SIG-M5 (cell line): ENCODE measurements around the gene TASP1.
"Not testable (repeated sequence)": the region's sequence is repeated elsewhere in the genome, so short reads cannot be mapped to it uniquely, and the experiment has no call there.

Experiments used
- DNase-seq: peaks from one replicate; lab custom pipeline; 2025; lab: John Stamatoyannopoulos, UW

Gene TASP1

DNA sequence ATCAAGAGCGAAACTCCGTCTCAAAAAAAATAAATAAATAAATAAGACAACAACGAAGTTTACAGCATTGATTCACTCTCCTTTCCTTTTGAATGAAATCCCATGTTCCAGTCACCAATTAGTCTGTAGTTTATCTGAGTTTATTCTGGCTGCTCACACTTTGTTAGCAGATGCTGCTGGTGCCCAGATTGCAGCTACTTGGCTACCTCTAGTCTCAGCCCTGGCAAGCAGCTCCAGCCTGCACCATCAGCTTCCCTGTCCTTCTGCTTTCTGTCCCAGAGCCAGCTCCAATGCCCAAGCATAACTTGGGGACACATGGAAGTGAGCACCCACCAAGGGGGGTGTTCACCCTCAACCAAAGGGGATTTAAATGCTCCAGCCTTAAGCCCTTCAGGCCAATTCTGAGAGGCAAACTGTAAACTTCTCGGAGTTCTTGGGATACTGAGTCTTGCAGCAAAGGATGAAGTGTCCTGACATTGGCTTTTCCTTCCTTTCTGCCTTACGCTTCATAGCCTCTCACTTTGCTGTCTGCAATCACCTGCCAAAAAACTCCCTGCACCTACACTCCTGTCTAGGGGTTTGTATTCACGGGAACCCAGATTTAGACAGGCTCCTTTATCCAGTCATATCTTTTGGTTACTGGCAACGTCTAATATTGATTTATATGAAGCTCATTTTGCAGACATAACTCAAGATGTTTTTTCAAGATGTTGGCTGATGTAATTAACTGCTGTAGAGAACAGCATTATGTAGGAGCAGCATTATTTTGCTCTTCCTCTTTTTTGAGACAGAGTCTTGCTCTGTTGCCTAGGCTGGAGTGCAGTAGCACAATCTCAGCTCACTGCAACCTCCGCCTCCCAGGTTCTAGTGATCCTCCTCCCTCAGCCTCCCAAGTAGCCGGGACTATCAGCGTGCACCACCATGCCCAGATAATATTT is 9.8 kb upstream of the TASP1 start:
- no peak for DNase-seq

DNA sequence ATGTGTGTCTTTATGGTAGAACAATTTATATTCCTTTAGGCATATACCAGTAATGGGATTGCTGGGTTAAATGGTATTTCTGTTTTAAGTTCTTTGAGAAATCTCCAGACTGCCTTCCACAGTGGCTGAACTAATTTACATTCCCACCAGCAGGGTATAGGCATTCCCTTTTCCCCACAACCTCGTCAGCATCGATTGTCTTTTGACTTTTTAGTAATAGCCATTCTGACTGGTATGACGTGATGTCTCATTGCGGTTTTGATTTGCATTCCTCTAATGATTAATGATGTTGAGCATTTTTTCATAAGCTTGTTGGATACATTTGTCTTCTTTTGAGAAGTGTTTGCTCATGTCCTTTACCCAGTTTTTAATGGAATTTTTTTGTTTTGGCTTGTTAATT is 5.3 kb upstream of the TASP1 start:
- DNase-seq, result no peak

DNA sequence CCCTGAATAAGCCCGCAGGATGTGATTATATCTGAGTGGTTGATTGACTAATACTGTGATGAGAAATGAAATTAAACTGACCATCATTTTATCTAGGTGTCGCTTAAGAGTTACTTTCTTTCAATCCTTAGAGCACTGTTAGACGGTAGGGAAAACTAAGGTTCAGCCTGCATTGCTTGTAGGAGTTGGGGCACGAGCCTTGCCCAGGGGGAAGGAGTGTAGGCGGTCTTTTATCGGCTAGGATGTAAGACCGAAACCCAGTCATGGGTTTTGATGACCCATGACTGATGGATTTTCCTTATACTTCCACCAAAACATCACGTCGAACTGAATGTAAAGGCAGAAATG is 392 bp upstream of the TASP1 start:
- DNase-seq, result no peak

DNA sequence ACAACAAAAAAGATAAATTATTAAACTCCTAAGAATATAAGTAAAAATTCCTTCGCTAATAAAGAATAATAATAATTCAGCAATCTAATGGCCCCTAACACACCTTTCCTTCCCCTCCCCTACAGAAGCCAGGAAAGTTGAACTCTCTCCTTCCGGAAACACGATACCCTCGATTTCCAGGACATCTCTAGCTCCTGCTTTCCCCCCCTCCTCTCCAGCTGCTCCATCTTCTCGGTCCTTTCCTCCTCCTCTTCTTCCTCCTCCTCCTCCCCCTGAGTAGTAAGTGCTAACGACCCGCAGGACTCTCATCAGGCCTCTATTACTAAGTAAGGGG is 603 bp downstream of the TASP1 start:
- no peak for DNase-seq

DNA sequence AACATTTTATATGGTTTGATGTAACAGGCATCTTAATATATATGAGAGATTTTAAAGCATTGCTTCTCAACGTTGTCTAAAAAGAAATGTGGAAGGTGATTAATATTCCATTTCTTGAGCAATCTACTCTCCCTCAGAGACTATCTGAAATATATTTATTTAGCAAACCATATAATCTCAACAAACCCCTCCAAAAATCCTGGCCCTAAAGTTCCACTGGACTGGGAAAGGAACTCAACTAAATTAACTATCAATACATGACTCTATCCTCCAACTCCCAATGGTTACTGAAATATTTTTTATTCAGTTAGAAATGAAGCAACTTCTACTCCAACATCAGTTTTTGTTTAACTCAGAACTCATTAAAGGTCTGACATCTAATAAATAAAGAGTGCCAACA is 6.3 kb downstream of the TASP1 start:
- no peak for DNase-seq

DNA sequence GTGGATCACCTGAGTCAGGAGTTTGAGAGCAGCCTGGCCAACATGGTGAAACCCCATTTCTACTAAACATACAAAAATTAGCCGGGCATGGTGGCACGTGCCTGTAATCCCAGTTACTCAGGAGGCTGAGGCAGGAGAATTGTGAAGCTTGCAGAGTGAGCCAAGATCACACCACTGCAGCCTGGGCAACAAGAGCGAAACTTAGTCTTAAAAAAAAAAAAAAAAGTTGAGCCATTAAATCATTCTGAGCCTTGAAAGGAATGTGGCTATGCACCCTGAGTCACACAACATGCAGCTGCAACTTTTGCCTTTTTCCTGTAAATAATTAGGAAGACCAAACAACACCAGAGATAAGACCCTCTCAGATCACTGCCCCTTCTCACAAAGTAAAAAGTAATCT is 11.2 kb downstream of the TASP1 start:
- DNase-seq, result not testable (repeated sequence)

DNA sequence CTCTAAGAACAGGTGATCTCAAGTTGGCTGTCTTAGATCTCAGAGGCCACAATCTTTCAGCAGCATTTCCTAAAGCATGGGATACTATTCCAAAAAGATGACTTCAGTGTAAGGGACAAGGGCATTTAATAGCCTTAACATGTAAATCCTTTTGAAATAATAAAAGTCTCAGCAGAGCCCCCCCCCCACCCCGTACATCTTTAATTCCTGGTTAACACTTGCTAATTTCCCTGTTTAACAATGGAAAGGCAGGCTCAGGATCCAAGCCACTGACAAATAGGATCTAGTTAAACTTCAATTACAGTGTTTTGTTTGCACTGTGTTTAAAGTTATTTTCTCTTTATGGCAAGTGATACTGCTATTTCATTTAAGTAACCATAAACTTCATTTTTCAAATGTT is 12.0 kb downstream of the TASP1 start:
- no peak for DNase-seq

DNA sequence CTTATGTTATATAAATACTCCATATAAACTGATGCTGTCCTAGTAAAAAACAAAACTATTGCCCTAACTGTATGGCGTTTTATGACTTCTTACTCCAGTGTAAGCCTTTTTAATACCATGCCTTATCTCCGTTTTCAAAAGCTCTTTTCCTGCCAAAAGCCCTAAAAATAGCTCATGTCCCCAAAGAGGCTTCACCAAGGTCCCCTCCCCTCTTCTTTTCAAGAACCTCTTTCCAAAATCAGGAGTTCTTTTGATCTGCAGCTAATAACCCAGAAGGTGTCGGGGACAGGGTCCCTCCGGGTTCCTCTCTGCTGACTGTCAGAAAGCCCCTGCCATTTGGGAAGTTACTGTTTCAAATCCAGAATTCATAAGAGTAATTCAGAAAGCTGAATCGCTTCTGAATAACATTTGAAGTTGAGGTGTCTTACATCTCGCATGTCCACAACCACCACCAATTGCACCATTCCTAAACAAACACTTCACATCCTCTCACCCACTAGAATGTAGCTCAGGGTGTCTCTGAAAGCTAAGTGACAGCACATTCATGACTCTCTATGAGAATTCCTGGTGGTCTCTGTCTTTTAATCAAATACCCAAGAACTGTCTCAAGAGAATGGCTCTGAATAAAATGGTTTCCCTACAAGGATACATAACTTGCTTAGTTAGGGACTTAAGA is 13.3 kb downstream of the TASP1 start:
- no peak for DNase-seq

DNA sequence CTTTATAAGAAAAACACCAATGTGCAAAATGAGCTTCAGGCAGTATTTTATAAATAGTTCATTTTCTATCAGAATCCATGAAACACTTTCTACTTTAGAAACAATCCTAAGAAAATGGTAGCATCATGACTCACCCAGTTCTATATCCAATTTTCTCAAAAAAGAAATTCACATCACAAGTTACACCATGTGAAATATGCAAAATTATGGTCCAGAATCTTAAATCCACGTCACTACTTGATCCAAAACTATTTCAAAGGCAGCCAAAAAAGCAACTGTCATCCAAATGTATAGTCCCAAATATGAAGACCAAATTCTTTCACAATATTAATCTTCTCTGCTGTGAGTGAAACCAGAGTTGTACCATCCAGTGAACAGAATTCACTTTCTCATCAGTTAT is 19.3 kb downstream of the TASP1 start:
- DNase-seq, result not testable (repeated sequence)

DNA sequence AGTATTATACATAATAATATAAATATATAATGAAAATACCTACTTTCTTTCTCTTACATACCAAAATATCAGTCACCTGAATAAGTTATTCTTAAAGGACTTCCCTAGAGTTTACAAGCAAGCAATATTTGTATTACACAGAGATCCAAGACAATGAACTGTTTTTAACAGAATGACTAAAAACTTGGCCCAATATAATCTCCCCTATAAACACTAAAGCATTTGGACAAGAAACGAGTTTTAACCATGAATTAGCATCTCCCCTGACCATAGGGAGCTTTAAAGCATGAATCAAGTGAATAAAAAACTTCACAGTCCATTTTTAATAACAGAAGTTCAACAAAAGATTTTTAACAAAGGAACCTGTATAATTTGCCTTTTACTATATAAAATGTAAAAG is 20.3 kb downstream of the TASP1 start:
- DNase-seq, result not testable (repeated sequence)

DNA sequence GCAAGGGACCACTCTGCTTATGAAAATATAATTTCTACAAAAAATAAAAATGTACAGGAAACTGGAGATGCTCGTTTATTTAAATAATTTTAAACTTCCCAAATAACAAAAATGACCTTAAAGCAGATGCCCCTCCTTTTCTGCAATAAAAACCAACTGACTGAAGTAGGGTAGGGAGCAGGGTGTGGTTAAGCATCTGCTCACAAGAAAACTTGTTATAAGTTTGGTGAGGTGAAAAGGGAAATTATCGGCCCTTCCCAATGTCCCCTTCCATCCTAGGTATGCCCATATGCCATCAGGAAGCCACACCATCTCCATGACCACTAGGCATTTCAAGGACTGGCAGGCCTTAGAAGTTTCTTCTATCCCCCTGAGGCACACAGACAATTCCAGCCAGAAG is 21.1 kb downstream of the TASP1 start:
- DNase-seq, result not testable (repeated sequence)

DNA sequence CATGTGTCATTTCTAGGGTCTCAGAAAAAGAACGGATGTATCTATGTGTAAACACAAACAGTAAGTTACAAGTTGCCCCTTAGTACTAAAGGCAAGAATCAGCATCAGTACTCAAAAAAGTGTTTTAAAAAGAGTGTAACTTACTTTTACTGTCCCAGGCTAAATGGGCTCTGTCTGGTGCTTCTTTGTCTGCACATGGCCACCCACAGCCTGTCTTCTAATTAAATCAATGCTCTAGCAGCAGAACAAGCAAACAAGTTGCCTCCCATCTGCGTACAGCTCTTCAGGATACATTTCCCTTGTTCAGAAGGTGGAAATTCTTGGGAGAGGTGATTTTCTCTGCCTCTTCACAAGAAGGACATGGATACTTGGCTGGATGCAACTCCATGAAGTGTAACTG is 22.0 kb downstream of the TASP1 start:
- DNase-seq, result not testable (repeated sequence)

DNA sequence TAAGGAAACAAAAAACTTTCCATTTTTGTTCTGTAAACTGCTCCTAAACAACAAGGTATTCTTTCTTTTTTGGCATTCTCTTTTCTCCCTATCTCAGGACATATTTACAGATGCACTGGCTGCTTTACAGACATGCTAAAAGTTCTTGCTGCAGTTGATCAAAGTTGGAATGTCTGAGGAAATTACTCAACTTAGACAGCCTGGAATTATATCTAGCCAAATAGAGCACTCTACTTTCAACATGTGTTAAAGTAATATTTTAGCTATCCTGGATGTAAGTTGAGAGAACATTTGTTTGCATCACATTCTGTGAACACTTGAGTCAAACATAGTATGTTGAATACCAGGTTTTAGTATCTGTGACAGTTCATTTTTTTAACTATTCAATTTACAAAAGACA is 24.8 kb downstream of the TASP1 start:
- DNase-seq, result no peak

DNA sequence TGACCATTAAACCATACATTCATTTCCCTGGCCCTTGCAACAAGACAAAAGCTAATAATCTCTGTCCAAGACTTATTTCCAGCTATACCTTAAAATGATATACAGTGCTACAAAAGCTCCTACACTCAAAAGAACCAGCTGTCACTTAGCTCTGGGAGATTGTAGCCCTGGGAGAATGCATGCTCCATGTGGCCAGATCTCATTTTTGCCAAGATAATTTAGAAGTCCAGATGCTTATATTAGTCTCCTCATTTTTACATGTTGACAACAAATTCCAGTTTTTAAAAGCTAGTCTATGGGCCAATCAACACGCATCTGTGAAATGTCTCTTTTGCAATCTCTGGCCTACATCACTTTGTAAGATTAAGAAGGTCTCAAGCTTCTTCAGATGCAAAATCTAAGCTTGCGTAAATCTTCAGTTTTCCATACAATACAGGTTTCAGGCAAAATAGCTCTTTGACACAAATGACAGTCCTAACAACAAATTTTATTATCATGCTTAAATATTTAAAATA is 27.1 kb downstream of the TASP1 start:
- DNase-seq, result no peak

DNA sequence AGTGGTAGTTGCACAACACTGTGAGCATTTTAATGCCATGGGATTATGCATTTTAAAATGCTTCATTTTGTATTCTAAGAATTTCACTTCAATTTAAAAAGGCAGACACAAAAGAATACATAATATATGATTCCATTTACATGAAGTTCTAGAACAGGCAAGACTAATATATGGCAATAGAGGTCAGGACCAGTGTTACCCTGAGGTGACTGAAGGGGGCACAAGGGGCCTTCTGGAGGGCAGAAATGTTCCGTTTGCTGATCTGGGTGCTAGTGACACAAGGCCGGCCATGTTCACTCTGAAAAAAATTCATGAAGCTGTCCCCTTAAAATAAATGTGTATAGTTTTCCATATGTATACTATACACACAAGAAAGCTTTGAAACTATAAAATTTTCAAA is 28.5 kb downstream of the TASP1 start:
- no peak for DNase-seq

DNA sequence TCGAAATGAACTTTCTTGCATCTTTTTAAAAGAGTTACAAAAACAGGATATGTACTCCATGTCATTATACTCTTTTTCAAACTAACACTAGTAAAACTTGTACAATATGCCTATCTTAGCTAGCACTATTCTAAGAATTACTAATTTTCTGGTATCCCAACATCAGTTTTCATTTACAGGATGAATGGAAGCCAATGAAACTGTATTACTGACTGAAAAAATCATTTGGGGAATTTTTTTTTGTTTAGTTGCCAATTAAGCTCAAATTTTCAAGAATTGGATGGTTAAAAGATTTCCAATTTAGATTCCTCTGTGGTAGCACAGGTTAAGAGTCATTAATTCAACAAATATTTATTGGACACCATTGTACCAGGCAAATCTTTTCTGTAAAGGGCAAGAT is 30.7 kb downstream of the TASP1 start:
- DNase-seq, result no peak

DNA sequence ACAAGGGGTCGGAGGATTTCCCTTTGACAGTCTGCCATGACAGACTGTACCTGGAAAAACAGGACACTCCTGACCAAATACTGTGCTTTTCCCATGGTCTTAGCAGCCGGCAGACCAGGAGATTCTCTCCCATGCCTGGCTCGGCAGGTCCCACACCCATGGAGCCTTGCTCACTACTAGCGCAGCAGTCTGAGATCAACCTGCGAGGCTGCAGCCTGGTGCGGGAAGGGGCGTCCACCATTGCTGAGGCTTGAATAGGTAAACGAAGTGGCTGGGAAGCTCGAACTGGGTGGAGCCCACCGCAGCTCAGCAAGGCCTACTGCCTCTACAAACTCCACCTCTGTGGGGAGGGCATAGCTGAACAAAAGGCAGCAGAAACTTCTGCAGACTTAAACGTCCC is 45.3 kb downstream of the TASP1 start:
- DNase-seq, result not testable (repeated sequence)

DNA sequence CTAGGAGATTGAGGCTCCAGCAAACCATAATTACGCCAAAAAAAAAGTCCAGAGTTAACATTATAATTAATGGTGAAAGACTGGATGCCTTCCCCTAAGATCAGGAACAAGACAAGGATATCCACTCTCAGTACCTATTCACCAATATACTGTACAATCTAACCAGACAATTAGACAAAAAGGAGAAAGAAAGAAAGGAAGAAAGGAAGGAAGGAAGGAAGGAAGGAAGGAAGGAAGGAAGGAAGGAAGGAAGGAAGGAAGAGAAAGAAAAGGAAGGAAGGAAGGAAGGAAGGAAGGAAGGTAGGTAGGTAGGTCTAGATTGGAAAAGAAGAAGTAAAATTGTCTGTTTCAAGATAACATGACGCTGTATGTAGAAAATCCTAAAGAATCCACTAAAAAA is 50.7 kb downstream of the TASP1 start:
- DNase-seq, result no peak

DNA sequence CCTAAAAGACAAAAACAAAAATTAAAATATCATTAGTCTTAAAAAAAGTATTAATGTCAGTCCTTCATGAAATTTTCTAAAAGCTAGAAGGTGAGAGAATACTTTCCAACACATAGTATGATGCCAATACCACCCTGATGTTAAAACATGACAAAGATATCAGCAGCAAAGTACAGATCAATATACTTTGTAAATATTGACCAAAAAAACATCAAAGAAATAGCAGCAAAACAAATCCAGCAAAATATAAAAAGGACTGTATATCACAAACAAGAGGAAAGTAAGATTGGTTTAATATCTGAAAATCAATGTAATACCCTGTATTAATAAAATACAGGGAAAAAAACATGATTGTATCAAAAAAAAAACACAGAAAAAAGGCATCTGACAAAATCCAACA is 51.4 kb downstream of the TASP1 start:
- DNase-seq, result no peak

DNA sequence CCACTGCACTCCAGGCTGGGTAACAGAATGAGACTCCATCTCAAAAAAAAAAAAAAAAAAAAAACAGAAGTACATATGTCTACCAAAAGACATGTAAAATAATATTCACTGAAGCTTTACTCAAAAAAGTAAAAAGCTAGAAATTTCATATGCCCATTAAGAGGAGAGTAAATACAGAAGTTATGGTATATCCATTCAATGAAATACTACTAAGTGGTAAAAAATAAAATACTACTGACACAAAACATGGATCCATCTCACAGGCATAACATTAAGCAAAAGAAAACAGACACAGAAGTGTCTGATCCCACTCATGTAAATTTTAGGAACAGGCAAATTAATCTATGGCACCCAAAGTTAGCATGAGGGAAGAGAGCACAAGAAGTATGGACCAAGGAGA is 52.6 kb downstream of the TASP1 start:
- no peak for DNase-seq

DNA sequence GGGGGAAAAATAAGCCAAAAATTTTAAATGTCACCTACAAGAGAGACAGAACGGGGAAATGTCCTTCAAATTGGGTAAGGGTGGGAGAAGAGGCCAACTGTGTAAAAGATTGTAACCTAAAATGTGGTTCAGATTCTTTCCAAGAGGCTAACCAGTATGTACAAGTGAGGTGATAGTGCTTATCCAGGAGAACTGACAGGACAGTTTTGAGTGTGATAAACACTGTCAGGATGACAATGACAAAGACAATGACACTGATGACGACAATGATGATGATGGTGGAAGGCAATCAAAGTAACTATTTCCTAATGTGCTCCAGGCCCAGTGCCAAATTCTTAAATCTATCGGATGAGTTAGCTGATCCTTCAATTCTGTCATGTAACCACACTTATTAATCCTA is 57.3 kb downstream of the TASP1 start:
- no peak for DNase-seq

DNA sequence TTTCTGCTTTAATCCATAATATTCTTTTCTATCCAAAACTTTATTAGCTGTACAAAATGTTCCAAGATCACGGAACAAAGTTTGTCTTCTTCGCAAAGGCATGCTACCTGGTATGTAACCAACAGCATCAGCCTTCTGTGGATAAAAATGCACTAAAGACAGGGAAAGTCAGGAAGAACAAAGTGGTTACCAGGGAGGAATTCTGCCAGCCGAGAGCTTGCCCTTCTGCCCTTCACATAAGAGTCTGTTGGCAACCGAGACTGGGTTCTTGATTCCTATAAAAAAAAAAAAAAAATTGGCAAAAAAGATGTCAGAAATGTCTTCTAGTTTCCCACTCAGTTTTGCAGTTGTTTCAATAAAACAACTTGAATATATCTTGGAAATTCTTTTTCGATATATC is 58.0 kb downstream of the TASP1 start:
- no peak for DNase-seq

DNA sequence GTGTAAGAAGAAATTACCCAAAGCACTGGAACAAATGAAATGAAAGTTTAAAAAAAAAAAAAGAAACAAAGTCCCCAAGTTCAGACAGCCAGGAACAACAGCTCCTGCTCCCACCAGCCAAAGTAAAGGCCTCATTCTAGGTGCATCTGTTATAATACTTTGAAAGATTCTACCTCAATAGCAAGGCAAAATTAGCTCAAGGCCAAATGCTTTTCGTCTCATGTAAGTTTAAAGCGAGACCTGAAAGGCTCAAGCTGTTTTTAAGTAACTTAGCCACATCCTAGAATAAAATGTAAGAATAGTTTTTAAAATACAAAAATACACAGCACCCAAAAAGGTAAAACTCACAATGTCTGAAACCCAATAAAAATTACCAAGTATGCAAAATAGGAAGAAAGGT is 64.7 kb downstream of the TASP1 start:
- no peak for DNase-seq

DNA sequence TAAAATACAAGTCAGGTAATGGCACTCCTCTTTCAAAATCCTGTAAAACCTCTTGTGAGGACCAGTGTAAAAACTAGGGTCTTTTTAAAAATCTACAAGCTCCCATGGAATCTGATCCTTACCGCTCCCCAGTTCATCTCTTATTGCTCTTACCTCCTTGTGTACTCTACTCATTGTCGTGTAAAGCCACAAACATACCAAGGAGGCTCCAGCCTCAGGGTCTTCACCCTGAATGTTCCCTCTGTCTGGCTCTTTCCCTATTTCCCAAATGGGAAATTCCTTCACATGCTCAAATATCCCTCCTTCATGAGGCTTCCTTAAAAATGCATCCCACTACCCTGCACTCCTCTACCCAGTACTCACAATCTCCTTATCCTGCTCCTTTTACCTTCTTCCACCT is 67.1 kb downstream of the TASP1 start:
- no peak for DNase-seq
